ACHN (cell line): Measurements from ENCODE around the gene TRIM47.
"Not testable (repeated sequence)": the region's sequence is repeated elsewhere in the genome, so short reads cannot be mapped to it uniquely, and the experiment has no call there.

Source experiments
- DNase-seq: peaks from one replicate; pipeline ENCODE4 v3.0.0-alpha.2; 2015
- in situ Hi-C: cut with HindIII; loops from 2 replicates; pipeline ENCODE4 v1.10.0; 2017; ENCODE audit warnings: low sequenced_read_pairs, low pct_ligation_motif_present, low pct_unique_long_range_greater_than_20kb

Gene TRIM47

GRCh38 chr17:75895370-75896155, 17.2 kb upstream of the TRIM47 start:
- peak; percentile 22 for DNase-seq
- in situ Hi-C loops = no loop called here

- in situ Hi-C loops = no loop called here
- no peak for DNase-seq
Measured at GRCh38 chr17:75894049-75894733, 15.8 kb upstream of the TRIM47 start.

GRCh38 chr17:75893305-75894048, 15.1 kb upstream of the TRIM47 start:
- in situ Hi-C loops = no loop called here
- no peak for DNase-seq

GRCh38 chr17:75892556-75893224, 14.3 kb upstream of the TRIM47 start:
- in situ Hi-C loops = no loop called here
- DNase-seq = no peak

GRCh38 chr17:75891605-75892555, 13.5 kb upstream of the TRIM47 start:
- in situ Hi-C loops = no loop called here
- DNase-seq = no peak

- no peak for DNase-seq
- in situ Hi-C loops = no loop called here
Measured at GRCh38 chr17:75891022-75891604, 12.7 kb upstream of the TRIM47 start.

- in situ Hi-C loops = no loop called here
- DNase-seq = no peak
Measured at GRCh38 chr17:75889454-75889853, 11.1 kb upstream of the TRIM47 start.

GRCh38 chr17:75888484-75888883, 10.1 kb upstream of the TRIM47 start:
- no peak for DNase-seq
- in situ Hi-C loops = no loop called here

- DNase-seq, in situ Hi-C loops: not testable (repeated sequence)
Measured at GRCh38 chr17:75885860-75886259, 7.5 kb upstream of the TRIM47 start.

GRCh38 chr17:75885431-75885830, 7.0 kb upstream of the TRIM47 start:
- no peak for DNase-seq

GRCh38 chr17:75881678-75882454, 3.5 kb upstream of the TRIM47 start:
- in situ Hi-C loops = no loop called here

More at GRCh38 chr17:75885431-75885830, 7.0 kb upstream of the TRIM47 start:
- in situ Hi-C loops = no loop called here

GRCh38 chr17:75880266-75880665, 1.9 kb upstream of the TRIM47 start:
- in situ Hi-C loops = no loop called here
- no peak for DNase-seq

More at GRCh38 chr17:75881678-75882454, 3.5 kb upstream of the TRIM47 start:
- no peak for DNase-seq

- in situ Hi-C loops = no loop called here
- DNase-seq = peak; percentile 83
Measured at GRCh38 chr17:75877752-75878173, 618 bp downstream of the TRIM47 start.

- in situ Hi-C loops = no loop called here
- DNase-seq = peak; percentile 95
Measured at GRCh38 chr17:75876938-75877751, 1.2 kb downstream of the TRIM47 start.

GRCh38 chr17:75876190-75876937, 2.0 kb downstream of the TRIM47 start:
- in situ Hi-C loops = no loop called here
- DNase-seq = peak; percentile 58

GRCh38 chr17:75875940-75876189, 2.5 kb downstream of the TRIM47 start:
- in situ Hi-C loops = no loop called here
- peak; percentile 62 for DNase-seq
